ENCODE data around the gene C2CD2L.

C2CD2L gene

DNA sequence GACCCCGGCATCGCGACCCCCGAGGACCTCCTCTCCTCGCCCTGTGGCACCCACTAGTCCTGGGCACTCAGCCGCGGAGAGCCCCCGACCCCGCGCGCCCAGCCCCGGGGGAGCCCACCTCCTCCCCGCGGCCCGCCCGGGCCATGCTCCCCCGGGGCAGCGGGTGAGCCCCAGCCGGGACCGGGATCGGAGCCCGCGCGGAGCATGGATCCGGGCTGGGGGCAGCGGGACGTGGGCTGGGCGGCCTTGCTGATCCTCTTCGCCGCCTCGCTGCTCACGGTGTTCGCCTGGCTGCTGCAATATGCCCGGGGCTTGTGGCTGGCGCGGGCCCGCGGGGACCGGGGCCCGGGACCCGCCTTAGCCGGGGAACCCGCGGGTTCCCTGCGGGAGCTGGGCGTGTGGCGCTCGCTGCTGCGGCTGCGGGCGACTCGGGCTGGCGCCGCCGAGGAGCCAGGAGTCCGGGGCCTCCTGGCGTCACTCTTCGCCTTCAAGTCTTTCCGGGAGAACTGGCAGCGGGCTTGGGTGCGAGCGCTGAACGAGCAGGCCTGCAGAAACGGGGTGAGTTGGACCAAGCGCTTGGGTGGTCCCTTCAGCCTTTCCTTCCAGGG is 498 bp downstream of the C2CD2L start:
- Histone ChIP-seq H4K91ac (ENCODE audit: low read length) (no peak overlapping the region), H2BK15ac (ENCODE audit: low read depth, poor library complexity, severe bottlenecking) (no peak overlapping the region), H3K4ac (ENCODE audit: low read depth in 1 of 2, low read length in 2 of 2) (peak overlapping the region in 1 of 2 experiments; percentile 52), H3K9me3 (ENCODE audit: control insufficient read depth, low read length) (no peaks in the 10 kb centered on the region), H2AFZ (ENCODE audit: low read depth, low read length) (peak overlapping the region; percentile 78), H3K4me1 (ENCODE audit: control insufficient read depth, insufficient read depth, low read depth, low read length) (peaks cover 23% of the 10 kb centered on the region), H3K14ac (ENCODE audit: low read length in 2 of 2) (peak overlapping the region in 1 of 2 experiments; percentile 79), H3K4me2 (ENCODE audit: low read length, poor library complexity, severe bottlenecking) (peak overlapping the region; percentile 69), H2BK120ac (ENCODE audit: low read depth, low read length) (no peak overlapping the region), H3K18ac (ENCODE audit: low read depth in 1 of 2, low read length in 2 of 2) (peak overlapping the region; percentile 50 to 54), H3K27ac (ENCODE audit: low read length, poor library complexity, severe bottlenecking) (no peak overlapping the region), H4K8ac (ENCODE audit: low read length) (no peak overlapping the region), H3K9ac (ENCODE audit: low read length) (peak overlapping the region; percentile 84), H2AK5ac (ENCODE audit: low read length, severe bottlenecking) (no peak overlapping the region), H2BK5ac (ENCODE audit: low read depth, low read length, poor library complexity, severe bottlenecking) (no peak overlapping the region), H3K4me3 (ENCODE audit: insufficient read depth in 1 of 2, low read depth in 1 of 2, low read length in 2 of 2) (peak overlapping the region; percentile 82 to 91), H3K27me3 (ENCODE audit: control insufficient read depth in 1 of 2, insufficient read depth in 1 of 2, low read length in 2 of 2) (no peaks in the 10 kb centered on the region), H3K23ac (ENCODE audit: low read length in 2 of 2) (peak overlapping the region in 1 of 2 experiments; percentile 90), H3K79me1 (replicated peaks; ENCODE audit: low read length, poor library complexity, severe bottlenecking) (peaks cover 37% of the 10 kb centered on the region), H2BK12ac (ENCODE audit: low read length in 2 of 2) (no peak overlapping the region), H3K36me3 (ENCODE audit: control insufficient read depth in 1 of 2, insufficient read depth in 2 of 2, low read depth in 1 of 2, low read length in 2 of 2) (peaks cover 23 to 26% of the 10 kb centered on the region in 2 experiments)
- under 1% methylated on average over 63 of the region's 65 CpGs for WGBS
- DNase-seq, result no peak

GRCh38 chr11:119108146-119108856 is 1.2 kb downstream of the C2CD2L start:
- no peak overlapping the region for H2AFZ ChIP-seq (ENCODE audit: low read depth, low read length)
- H3K4me2 ChIP-seq (ENCODE audit: low read length, poor library complexity, severe bottlenecking), result peak overlapping the region; percentile 69
- no peak overlapping the region for H2AK5ac ChIP-seq (ENCODE audit: low read length, severe bottlenecking)
- peaks cover 33% of the 10 kb centered on the region for H3K79me1 ChIP-seq (replicated peaks; ENCODE audit: low read length, poor library complexity, severe bottlenecking)
- H2BK120ac ChIP-seq (ENCODE audit: low read depth, low read length), result no peak overlapping the region
- peak; percentile 28 for DNase-seq
- 7% methylated on average over 6 of the region's 8 CpGs for WGBS
- peak overlapping the region; percentile 57 for H4K8ac ChIP-seq (ENCODE audit: low read length)
- H3K27me3 ChIP-seq (ENCODE audit: control insufficient read depth in 1 of 2, insufficient read depth in 1 of 2, low read length in 2 of 2), result no peaks in the 10 kb centered on the region
- H4K91ac ChIP-seq (ENCODE audit: low read length), result no peak overlapping the region
- H2BK5ac ChIP-seq (ENCODE audit: low read depth, low read length, poor library complexity, severe bottlenecking), result no peak overlapping the region
- no peak overlapping the region for H3K23ac ChIP-seq (ENCODE audit: low read length in 2 of 2)
- H2BK12ac ChIP-seq (ENCODE audit: low read length in 2 of 2), result no peak overlapping the region
- peak overlapping the region; percentile 84 for H3K9ac ChIP-seq (ENCODE audit: low read length)
- peaks cover 29 to 31% of the 10 kb centered on the region in 2 experiments for H3K36me3 ChIP-seq (ENCODE audit: control insufficient read depth in 1 of 2, insufficient read depth in 2 of 2, low read depth in 1 of 2, low read length in 2 of 2)
- H3K27ac ChIP-seq (ENCODE audit: low read length, poor library complexity, severe bottlenecking), result no peak overlapping the region
- H3K14ac ChIP-seq (ENCODE audit: low read length in 2 of 2), result peak overlapping the region in 1 of 2 experiments; percentile 49
- no peak overlapping the region for H2BK15ac ChIP-seq (ENCODE audit: low read depth, poor library complexity, severe bottlenecking)
- no peak overlapping the region for H3K18ac ChIP-seq (ENCODE audit: low read depth in 1 of 2, low read length in 2 of 2)
- H3K4me1 ChIP-seq (ENCODE audit: control insufficient read depth, insufficient read depth, low read depth, low read length), result peaks cover 18% of the 10 kb centered on the region
- H3K4me3 ChIP-seq (ENCODE audit: insufficient read depth in 1 of 2, low read depth in 1 of 2, low read length in 2 of 2), result peak overlapping the region; percentile 82 to 91
- no peak overlapping the region for H3K4ac ChIP-seq (ENCODE audit: low read depth in 1 of 2, low read length in 2 of 2)
- no peaks in the 10 kb centered on the region for H3K9me3 ChIP-seq (ENCODE audit: control insufficient read depth, low read length)

- Histone ChIP-seq H3K27ac (ENCODE audit: low read length, poor library complexity, severe bottlenecking) (no peak overlapping the region), H3K4me1 (ENCODE audit: control insufficient read depth, insufficient read depth, low read depth, low read length) (peaks cover 18% of the 10 kb centered on the region), H3K4ac (ENCODE audit: low read depth in 1 of 2, low read length in 2 of 2) (no peak overlapping the region), H2AK5ac (ENCODE audit: low read length, severe bottlenecking) (no peak overlapping the region), H3K9ac (ENCODE audit: low read length) (no peak overlapping the region), H2BK120ac (ENCODE audit: low read depth, low read length) (no peak overlapping the region), H2BK15ac (ENCODE audit: low read depth, poor library complexity, severe bottlenecking) (no peak overlapping the region), H3K4me2 (ENCODE audit: low read length, poor library complexity, severe bottlenecking) (no peak overlapping the region), H2BK5ac (ENCODE audit: low read depth, low read length, poor library complexity, severe bottlenecking) (no peak overlapping the region), H3K18ac (ENCODE audit: low read depth in 1 of 2, low read length in 2 of 2) (no peak overlapping the region), H4K8ac (ENCODE audit: low read length) (no peak overlapping the region), H2BK12ac (ENCODE audit: low read length in 2 of 2) (no peak overlapping the region), H3K23ac (ENCODE audit: low read length in 2 of 2) (no peak overlapping the region), H3K36me3 (ENCODE audit: control insufficient read depth in 1 of 2, insufficient read depth in 2 of 2, low read depth in 1 of 2, low read length in 2 of 2) (peaks cover 34 to 36% of the 10 kb centered on the region in 2 experiments), H2AFZ (ENCODE audit: low read depth, low read length) (no peak overlapping the region), H3K27me3 (ENCODE audit: control insufficient read depth in 1 of 2, insufficient read depth in 1 of 2, low read length in 2 of 2) (no peaks in the 10 kb centered on the region), H3K79me1 (replicated peaks; ENCODE audit: low read length, poor library complexity, severe bottlenecking) (peaks cover 32% of the 10 kb centered on the region), H3K4me3 (ENCODE audit: insufficient read depth in 1 of 2, low read depth in 1 of 2, low read length in 2 of 2) (peak overlapping the region in 1 of 2 experiments; percentile 91), H3K14ac (ENCODE audit: low read length in 2 of 2) (no peak overlapping the region), H4K91ac (ENCODE audit: low read length) (no peak overlapping the region), H3K9me3 (ENCODE audit: control insufficient read depth, low read length) (no peaks in the 10 kb centered on the region)
- 100% methylated on average over 2 of the region's 2 CpGs for WGBS
- no peak for DNase-seq
These were observed 1.7 kb downstream of the C2CD2L start for GRCh38 chr11:119108857-119109221.

DNA sequence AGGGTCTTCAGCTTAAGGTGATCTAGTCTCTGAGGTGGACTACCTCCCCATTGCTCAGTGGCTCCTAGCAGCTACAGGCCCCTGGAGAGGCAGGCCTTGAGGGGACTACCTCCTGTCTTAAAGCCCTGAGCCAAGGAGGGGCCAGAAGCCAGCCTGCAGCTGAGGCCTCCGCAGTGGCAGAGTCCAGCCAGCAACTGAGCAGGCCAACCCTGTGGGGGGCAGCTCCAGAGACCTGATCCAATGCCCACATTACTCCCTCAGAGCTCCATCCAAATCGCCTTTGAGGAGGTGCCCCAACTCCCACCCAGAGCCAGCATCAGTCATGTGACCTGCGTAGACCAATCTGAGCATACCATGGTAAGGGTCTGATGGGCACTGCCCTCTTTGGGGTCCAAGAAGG is 2.7 kb downstream of the C2CD2L start:
- Histone ChIP-seq H3K4ac (ENCODE audit: low read depth in 1 of 2, low read length in 2 of 2) (no peak overlapping the region), H2BK120ac (ENCODE audit: low read depth, low read length) (no peak overlapping the region), H3K4me1 (ENCODE audit: control insufficient read depth, insufficient read depth, low read depth, low read length) (peaks cover 18% of the 10 kb centered on the region), H3K9ac (ENCODE audit: low read length) (no peak overlapping the region), H2BK12ac (ENCODE audit: low read length in 2 of 2) (no peak overlapping the region), H4K91ac (ENCODE audit: low read length) (no peak overlapping the region), H2AFZ (ENCODE audit: low read depth, low read length) (no peak overlapping the region), H3K27me3 (ENCODE audit: control insufficient read depth in 1 of 2, insufficient read depth in 1 of 2, low read length in 2 of 2) (no peaks in the 10 kb centered on the region), H2BK5ac (ENCODE audit: low read depth, low read length, poor library complexity, severe bottlenecking) (no peak overlapping the region), H3K23ac (ENCODE audit: low read length in 2 of 2) (no peak overlapping the region), H3K4me2 (ENCODE audit: low read length, poor library complexity, severe bottlenecking) (no peak overlapping the region), H4K8ac (ENCODE audit: low read length) (no peak overlapping the region), H3K79me1 (replicated peaks; ENCODE audit: low read length, poor library complexity, severe bottlenecking) (peaks cover 28% of the 10 kb centered on the region), H3K14ac (ENCODE audit: low read length in 2 of 2) (no peak overlapping the region), H2AK5ac (ENCODE audit: low read length, severe bottlenecking) (no peak overlapping the region), H3K27ac (ENCODE audit: low read length, poor library complexity, severe bottlenecking) (no peak overlapping the region), H3K9me3 (ENCODE audit: control insufficient read depth, low read length) (no peaks in the 10 kb centered on the region), H2BK15ac (ENCODE audit: low read depth, poor library complexity, severe bottlenecking) (no peak overlapping the region), H3K18ac (ENCODE audit: low read depth in 1 of 2, low read length in 2 of 2) (no peak overlapping the region), H3K36me3 (ENCODE audit: control insufficient read depth in 1 of 2, insufficient read depth in 2 of 2, low read depth in 1 of 2, low read length in 2 of 2) (peaks cover 40 to 42% of the 10 kb centered on the region in 2 experiments), H3K4me3 (ENCODE audit: insufficient read depth in 1 of 2, low read depth in 1 of 2, low read length in 2 of 2) (no peak overlapping the region)
- no peak for DNase-seq
- WGBS, result 97% methylated on average over 3 of the region's 3 CpGs
